MCF 10A (cell line): ENCODE measurements around the gene NUCB1. TPM values are rescaled to one million over a fixed set of nuclear protein-coding genes. Genes with fewer than 3 reads are reported as not detected.

ENCODE experiments used
- BruUV-seq: library from RNA; stranded (reverse); fragments of 400-500 nt; replicated peaks from 2 replicates; lab custom pipeline; 2021; lab: Mats Ljungman, UMichigan
- CTCF ChIA-PET: fragments of 300-600 bp; sonication (Branson Sonifier 250); formaldehyde crosslinking; extraction: SDS; loops from one replicate; lab custom pipeline; 2021; ENCODE audit warnings: antibody characterized with exemption, inconsistent platforms; lab: Yijun Ruan, JAX
- POLR2A ChIA-PET: fragments of 300-600, 350-650 bp; sonication (Branson Sonifier 250); formaldehyde crosslinking; extraction: SDS; loops from one replicate; lab custom pipeline; 2020; ENCODE audit warnings: antibody characterized with exemption, inconsistent platforms; lab: Yijun Ruan, JAX
- DNase-seq: peaks from one replicate; pipeline ENCODE4 v3.0.0-alpha.2; 2018; ENCODE audit not compliant: unreplicated experiment
- H3K27ac Mint-ChIP-seq: one replicate; pipeline ENCODE4 v1.8.0; 2022; ENCODE audit warnings: mild to moderate bottlenecking, low read depth, mixed read lengths; ENCODE audit not compliant: unreplicated experiment
- H3K27me3 Mint-ChIP-seq: one replicate; pipeline ENCODE4 v1.8.0; 2022; ENCODE audit warnings: mixed read lengths; ENCODE audit not compliant: insufficient read depth, unreplicated experiment
- H3K36me3 Mint-ChIP-seq: one replicate; pipeline ENCODE4 v1.8.0; 2022; ENCODE audit warnings: mild to moderate bottlenecking, moderate library complexity, mixed read lengths; ENCODE audit not compliant: insufficient read depth, unreplicated experiment
- H3K4me1 Mint-ChIP-seq: one replicate; pipeline ENCODE4 v1.8.0; 2022; ENCODE audit warnings: mixed read lengths; ENCODE audit not compliant: insufficient read depth, unreplicated experiment
- H3K4me3 Mint-ChIP-seq: one replicate; pipeline ENCODE4 v1.8.0; 2022; ENCODE audit warnings: mild to moderate bottlenecking, moderate library complexity, mixed read lengths; ENCODE audit not compliant: unreplicated experiment
- H3K9me3 Mint-ChIP-seq: one replicate; pipeline ENCODE4 v1.8.0; 2022; ENCODE audit warnings: mixed read lengths; ENCODE audit not compliant: unreplicated experiment
- intact Hi-C: fragments of 100-400 bp; cut with micrococcal nuclease; formaldehyde crosslinking; loops from 2 replicates; pipeline ENCODE4 v1.14.1; 2022
- total RNA-seq: library from RNA; stranded (reverse); gene quantifications from 2 replicates; pipeline ENCODE4 v1.2.3, GENCODE V29; 2022
- TF ChIP-seq, protein P1 (sequence below): fragments of 200-600 bp; IDR thresholded peaks from one replicate; pipeline ENCODE4 v1.8.0; 2022; ENCODE audit warnings: antibody characterized with exemption, mild to moderate bottlenecking; ENCODE audit not compliant: unreplicated experiment

NUCB1 gene
- total RNA-seq, 1 experiment from 2014 or later: 61.4 TPM

DNA sequence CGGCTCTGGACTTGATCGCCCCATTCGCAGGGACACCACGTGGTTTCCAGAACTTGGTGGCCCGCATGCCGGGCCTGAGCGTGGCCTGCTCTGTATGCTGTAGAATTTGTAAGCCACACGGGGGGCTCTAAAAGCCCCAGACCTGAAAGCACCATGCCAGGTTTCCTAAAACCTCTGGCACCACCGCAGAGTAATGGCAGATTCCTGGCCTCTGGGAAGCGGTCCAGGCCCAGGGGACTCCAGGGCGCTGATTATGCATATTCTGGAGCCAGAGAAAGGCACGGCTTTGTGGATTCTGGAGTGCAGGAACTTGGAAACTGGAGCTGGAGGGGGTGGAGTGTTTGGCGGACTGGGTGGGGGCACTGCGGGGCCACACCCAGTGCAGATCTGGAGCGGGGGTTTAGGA lies 68.7 kb downstream of the NUCB1 start:
- BruUV-seq: no TSS peak
- ChIA-PET CTCF (interaction anchor here (2.1 kb wide), 1 partner anchor 11 kb away, joined by 8 read pairs; no protein-coding TSS in a partner anchor), POLR2A (interaction anchor here (0.8 to 4.2 kb wide), 2 partner anchors 9 to 24 kb away, joined by 4 to 47 read pairs; partner anchors contain the start of genes GYS1 and RUVBL2)
- no peaks in the 10 kb centered on the region for H3K27me3 Mint-ChIP-seq
- H3K27ac Mint-ChIP-seq: no peak overlapping the region
- TF ChIP-seq, protein P1, sequence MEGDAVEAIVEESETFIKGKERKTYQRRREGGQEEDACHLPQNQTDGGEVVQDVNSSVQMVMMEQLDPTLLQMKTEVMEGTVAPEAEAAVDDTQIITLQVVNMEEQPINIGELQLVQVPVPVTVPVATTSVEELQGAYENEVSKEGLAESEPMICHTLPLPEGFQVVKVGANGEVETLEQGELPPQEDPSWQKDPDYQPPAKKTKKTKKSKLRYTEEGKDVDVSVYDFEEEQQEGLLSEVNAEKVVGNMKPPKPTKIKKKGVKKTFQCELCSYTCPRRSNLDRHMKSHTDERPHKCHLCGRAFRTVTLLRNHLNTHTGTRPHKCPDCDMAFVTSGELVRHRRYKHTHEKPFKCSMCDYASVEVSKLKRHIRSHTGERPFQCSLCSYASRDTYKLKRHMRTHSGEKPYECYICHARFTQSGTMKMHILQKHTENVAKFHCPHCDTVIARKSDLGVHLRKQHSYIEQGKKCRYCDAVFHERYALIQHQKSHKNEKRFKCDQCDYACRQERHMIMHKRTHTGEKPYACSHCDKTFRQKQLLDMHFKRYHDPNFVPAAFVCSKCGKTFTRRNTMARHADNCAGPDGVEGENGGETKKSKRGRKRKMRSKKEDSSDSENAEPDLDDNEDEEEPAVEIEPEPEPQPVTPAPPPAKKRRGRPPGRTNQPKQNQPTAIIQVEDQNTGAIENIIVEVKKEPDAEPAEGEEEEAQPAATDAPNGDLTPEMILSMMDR: no peak
- H3K4me1 Mint-ChIP-seq: peaks cover 18% of the 10 kb centered on the region
- peaks cover 76% of the 10 kb centered on the region for H3K36me3 Mint-ChIP-seq
- no peak overlapping the region for H3K4me3 Mint-ChIP-seq
- no peaks in the 10 kb centered on the region for H3K9me3 Mint-ChIP-seq
- DNase-seq: no peak
- intact Hi-C loops: no loop called here

DNA sequence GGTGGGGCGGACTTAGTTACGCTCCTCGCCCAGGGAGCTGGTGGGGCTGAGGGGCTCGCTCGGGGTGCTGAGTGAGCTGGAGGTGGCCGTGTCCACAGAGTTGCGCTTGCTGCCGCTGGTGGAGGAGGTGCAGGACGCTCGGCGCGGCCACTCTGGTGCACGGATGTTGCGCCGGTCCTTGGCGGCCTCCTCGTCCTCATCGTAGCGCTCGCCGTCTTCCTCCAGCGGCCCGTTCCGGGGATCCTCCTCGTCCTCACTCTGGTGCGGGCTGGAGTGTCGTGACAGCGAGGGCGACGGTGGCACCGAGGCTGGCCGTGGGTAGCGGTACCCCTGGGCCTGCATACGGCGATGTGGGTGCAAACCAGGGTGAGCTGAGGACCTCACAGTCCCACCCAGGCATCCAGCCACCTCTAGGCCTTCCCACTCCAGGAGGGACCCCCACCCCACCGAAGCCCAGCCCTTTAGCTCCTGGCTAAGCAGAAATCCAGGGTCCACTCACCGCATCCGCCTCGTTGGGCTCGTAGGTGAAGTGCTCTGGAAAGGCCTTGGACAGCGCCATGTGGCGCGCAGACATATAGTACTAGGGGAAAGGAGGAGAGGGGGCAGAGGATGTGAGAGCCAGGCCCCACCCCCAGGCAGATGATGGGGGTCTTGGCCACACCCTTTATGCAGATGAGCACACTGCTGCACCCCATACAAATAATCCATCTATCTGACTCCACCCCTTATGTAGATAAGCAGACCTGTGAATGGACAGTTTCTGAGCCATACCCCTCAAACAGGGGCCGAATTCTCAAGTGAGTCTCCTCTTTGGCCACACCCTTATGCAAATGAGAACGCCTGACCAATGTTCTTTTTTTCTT lies 69.4 kb downstream of the NUCB1 start:
- ChIA-PET POLR2A (interaction anchor here (0.8 to 1.1 kb wide), 2 partner anchors 8 to 24 kb away, joined by 3 to 4 read pairs; partner anchors contain the start of genes GYS1 and RUVBL2), CTCF (interaction anchor here (1.3 to 2.9 kb wide), 6 partner anchors 11 to 128 kb away, joined by 4 to 18 read pairs (median 6); partner anchors contain the start of genes GYS1, PPP1R15A and RUVBL2)
- Mint-ChIP-seq H3K9me3 (no peaks in the 10 kb centered on the region), H3K27me3 (no peaks in the 10 kb centered on the region), H3K27ac (no peak overlapping the region), H3K36me3 (peaks cover 77% of the 10 kb centered on the region), H3K4me1 (peaks cover 11% of the 10 kb centered on the region), H3K4me3 (no peak overlapping the region)
- DNase-seq: peak; percentile 34
- intact Hi-C loops: loop anchor here (2.0 kb wide), 2 partner anchors 69 to 175 kb away; partner anchors contain the start of gene NUCB1
- no TSS peak for BruUV-seq
- TF ChIP-seq, protein P1: no peak

DNA sequence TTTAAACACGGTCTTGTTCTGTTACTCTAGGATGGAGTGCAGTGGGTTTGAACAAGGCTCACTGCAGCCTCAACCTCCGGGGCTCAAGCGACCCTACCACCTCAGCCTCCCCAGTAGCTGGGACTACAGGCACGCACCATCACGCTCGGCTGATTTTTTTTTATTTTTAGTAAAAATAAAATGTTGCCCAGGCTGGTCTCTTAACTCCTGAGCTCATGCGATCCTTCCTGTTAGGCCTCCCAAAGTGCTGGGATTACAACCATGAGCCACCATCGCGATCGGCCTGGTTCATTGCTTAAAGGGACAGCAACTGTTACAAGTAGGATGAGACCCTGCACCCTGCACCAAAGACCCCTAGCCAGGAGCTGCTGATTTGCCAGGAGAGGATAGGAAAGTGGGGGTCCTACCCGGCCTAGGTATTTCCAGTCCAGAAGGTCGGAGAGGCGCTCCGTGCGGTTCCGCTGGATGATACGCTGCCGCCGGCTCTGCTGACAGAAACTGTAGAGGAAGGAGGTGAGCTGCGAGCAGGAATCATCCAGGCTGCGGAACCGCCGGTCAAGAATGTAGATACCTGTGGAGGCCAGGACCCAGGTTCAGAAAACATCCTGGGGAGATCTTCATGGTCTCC lies 70.1 kb downstream of the NUCB1 start:
- no TSS peak for BruUV-seq
- Mint-ChIP-seq H3K27me3 (no peaks in the 10 kb centered on the region), H3K36me3 (peaks cover 77% of the 10 kb centered on the region), H3K4me1 (peaks cover 6% of the 10 kb centered on the region), H3K9me3 (no peaks in the 10 kb centered on the region), H3K27ac (no peak overlapping the region), H3K4me3 (no peak overlapping the region)
- intact Hi-C loops: loop anchor here (2.0 kb wide), 2 partner anchors 69 to 175 kb away; partner anchors contain the start of gene NUCB1
- ChIA-PET POLR2A (interaction anchor here (0.9 to 1.4 kb wide), 3 partner anchors 8 to 97 kb away, joined by 3 to 12 read pairs (median 3); partner anchors contain the start of gene PPP1R15A), CTCF (interaction anchor here (0.5 to 2.9 kb wide), 13 partner anchors 9 to 561 kb away, joined by 3 to 18 read pairs (median 4); partner anchors contain the start of genes GYS1, PPP1R15A and RUVBL2)
- DNase-seq: no peak
- TF ChIP-seq, protein P1: no peak
